Cardiac muscle cell (in vitro differentiated cells and primary cell): ENCODE results near the gene QSOX1. TPM values are rescaled to one million over a fixed set of nuclear protein-coding genes. Genes with fewer than 3 reads are reported as not detected.

Source experiments
- DNase-seq, 2 donors: peaks; one replicate each; pipeline versions ENCODE4 v3.0.0 to v3.0.0-alpha.2; 2010 to 2017; ENCODE audit warnings: low read depth in 1 of 2, low spot score in 1 of 2
- H3K27ac ChIP-seq: fragments of 200-600 bp; sonication (generic); 2 replicates; pipeline ENCODE4 v1.5.1; 2016
- H3K27me3 ChIP-seq: fragments of 200-600 bp; sonication (generic); 2 replicates; pipeline ENCODE4 v1.6.0; 2016; ENCODE audit warnings: control low read depth
- H3K36me3 ChIP-seq: fragments of 200-600 bp; sonication (generic); 2 replicates; pipeline ENCODE4 v1.5.1; 2016; ENCODE audit warnings: control low read depth
- H3K4me1 ChIP-seq: fragments of 200-600 bp; sonication (generic); 2 replicates; pipeline ENCODE4 v1.8.1; 2017; ENCODE audit warnings: low read depth, mild to moderate bottlenecking, mixed run types
- H3K4me3 ChIP-seq: fragments of 200-600 bp; sonication (generic); 2 replicates; pipeline ENCODE4 v1.5.1; 2016; ENCODE audit warnings: mild to moderate bottlenecking
- H3K9me3 ChIP-seq: fragments of 200-600 bp; sonication (generic); 2 replicates; pipeline ENCODE4 v1.5.1; 2017; ENCODE audit warnings: low read depth, mild to moderate bottlenecking, control low read depth
- CTCF ChIP-seq: IDR thresholded peaks from 2 replicates; pipeline ENCODE4 v1.5.1; 2012; ENCODE audit warnings: low read depth, mild to moderate bottlenecking, low read length
- polyA plus RNA-seq: library from polyadenylated mRNA; unstranded; fragments of >200 nt; fragmentation: Nextera tagmentation; extraction: Ambion mirVana; gene quantifications from 2 replicates; pipeline ENCODE4 v1.2.1, GENCODE V29; 2016
- total RNA-seq: library from RNA; depleted of rRNA; stranded (reverse); fragments of >200 nt; gene quantifications from 2 replicates; pipeline ENCODE4 v1.2.3, GENCODE V29; 2016

The QSOX1 gene
- total and polyA plus RNA-seq, 2 experiments from 2014 or later, result 23.2 to 37.8 TPM

- no peak for TF ChIP-seq CTCF
- Histone ChIP-seq H3K36me3 (no peaks in the 10 kb centered on the region), H3K9me3 (no peaks in the 10 kb centered on the region), H3K27me3 (no peaks in the 10 kb centered on the region), H3K4me1 (no peaks in the 10 kb centered on the region), H3K4me3 (no peak overlapping the region), H3K27ac (no peak overlapping the region)
- DNase-seq, result no peak
These were observed 19.1 kb upstream of the QSOX1 start for GRCh38 chr1:180135535-180135934.

GRCh38 chr1:180136331-180136967 is 18.2 kb upstream of the QSOX1 start:
- H3K27me3 ChIP-seq, result no peaks in the 10 kb centered on the region
- no peaks in the 10 kb centered on the region for H3K36me3 ChIP-seq
- no peak for TF ChIP-seq CTCF
- DNase-seq, result no peak
- H3K4me3 ChIP-seq, result no peak overlapping the region
- no peak overlapping the region for H3K27ac ChIP-seq
- H3K9me3 ChIP-seq, result no peaks in the 10 kb centered on the region
- H3K4me1 ChIP-seq, result no peaks in the 10 kb centered on the region

GRCh38 chr1:180136968-180137356 is 17.7 kb upstream of the QSOX1 start:
- TF ChIP-seq CTCF, result no peak
- Histone ChIP-seq H3K27ac (no peak overlapping the region), H3K27me3 (no peaks in the 10 kb centered on the region), H3K36me3 (no peaks in the 10 kb centered on the region), H3K4me1 (no peaks in the 10 kb centered on the region), H3K4me3 (no peak overlapping the region), H3K9me3 (no peaks in the 10 kb centered on the region)
- no peak for DNase-seq

GRCh38 chr1:180137776-180138175 is 16.9 kb upstream of the QSOX1 start:
- Histone ChIP-seq H3K4me3 (no peak overlapping the region), H3K27me3 (no peaks in the 10 kb centered on the region), H3K9me3 (no peaks in the 10 kb centered on the region), H3K27ac (no peak overlapping the region), H3K4me1 (no peaks in the 10 kb centered on the region), H3K36me3 (no peaks in the 10 kb centered on the region)
- TF ChIP-seq CTCF, result no peak
- DNase-seq, result no peak

- no peak for TF ChIP-seq CTCF
- H3K4me1 ChIP-seq, result no peaks in the 10 kb centered on the region
- no peak overlapping the region for H3K27ac ChIP-seq
- DNase-seq, result no peak
- H3K27me3 ChIP-seq, result no peaks in the 10 kb centered on the region
- H3K36me3 ChIP-seq, result no peaks in the 10 kb centered on the region
- H3K9me3 ChIP-seq, result no peaks in the 10 kb centered on the region
- no peak overlapping the region for H3K4me3 ChIP-seq
These were observed 13.2 kb upstream of the QSOX1 start for GRCh38 chr1:180141381-180141934.
